ENCODE results near the gene POF1B.

POF1B gene

GRCh38 chrX:85379174-85379907 is at the start of gene POF1B:
POF1B (minus strand) TSS chrX:85379665; CDS start chrX:85379454, 211 bp downstream.
- H3K4me3 ChIP-seq (ENCODE audit: low read depth, low read length): no peak within 1 kb of the TSS
- in situ Hi-C loops (cut with HindIII; ENCODE audit: low sequenced_read_pairs): no loop called here
- DNase-seq (ENCODE audit: low read depth, low spot score): no peak
- TF ChIP-seq CTCF (IDR thresholded peaks at IDR 0.05; ENCODE audit: low read depth, low read length): no peak

DNA sequence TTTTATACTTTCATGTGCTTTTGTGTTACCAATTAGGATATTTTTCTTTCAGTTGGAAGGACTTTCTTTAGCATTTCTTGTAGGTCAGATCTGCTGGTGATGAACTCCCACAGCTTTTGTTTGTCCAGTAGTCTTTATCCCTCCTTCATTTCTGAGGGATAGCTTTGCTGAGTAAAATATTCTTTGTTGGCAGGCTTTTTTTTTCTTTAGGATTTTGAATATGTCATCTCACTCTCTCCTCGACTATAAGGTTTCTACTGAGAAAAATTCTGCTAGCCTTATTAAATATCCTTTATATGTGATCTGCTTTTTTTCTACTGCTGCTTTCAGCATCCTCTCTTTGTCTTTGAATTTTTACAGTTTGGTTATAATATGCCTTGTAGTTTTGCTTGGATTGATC is 49.6 kb upstream of the POF1B start:
- DNase-seq (ENCODE audit: low read depth, low spot score): no peak
- in situ Hi-C loops (cut with HindIII; ENCODE audit: low sequenced_read_pairs): no loop called here
- no peak overlapping the region for H3K4me3 ChIP-seq (ENCODE audit: low read depth, low read length)
- TF ChIP-seq CTCF (IDR thresholded peaks at IDR 0.05; ENCODE audit: low read depth, low read length): no peak

- no peak for DNase-seq (ENCODE audit: low read depth, low spot score)
- in situ Hi-C loops (cut with HindIII; ENCODE audit: low sequenced_read_pairs): no loop called here
- no peak overlapping the region for H3K4me3 ChIP-seq (ENCODE audit: low read depth, low read length)
- TF ChIP-seq CTCF (IDR thresholded peaks at IDR 0.05; ENCODE audit: low read depth, low read length): no peak
Measured at GRCh38 chrX:85419293-85419692, 39.8 kb upstream of the POF1B start.

GRCh38 chrX:85391878-85392238 is 12.4 kb upstream of the POF1B start:
- no peak overlapping the region for H3K4me3 ChIP-seq (ENCODE audit: low read depth, low read length)
- in situ Hi-C loops (cut with HindIII; ENCODE audit: low sequenced_read_pairs): no loop called here
- no peak for TF ChIP-seq CTCF (IDR thresholded peaks at IDR 0.05; ENCODE audit: low read depth, low read length)
- DNase-seq (ENCODE audit: low read depth, low spot score): no peak

GRCh38 chrX:85391185-85391877 is 11.9 kb upstream of the POF1B start:
- DNase-seq (ENCODE audit: low read depth, low spot score): no peak
- TF ChIP-seq CTCF (IDR thresholded peaks at IDR 0.05; ENCODE audit: low read depth, low read length): no peak
- in situ Hi-C loops (cut with HindIII; ENCODE audit: low sequenced_read_pairs): no loop called here
- no peak overlapping the region for H3K4me3 ChIP-seq (ENCODE audit: low read depth, low read length)

DNA sequence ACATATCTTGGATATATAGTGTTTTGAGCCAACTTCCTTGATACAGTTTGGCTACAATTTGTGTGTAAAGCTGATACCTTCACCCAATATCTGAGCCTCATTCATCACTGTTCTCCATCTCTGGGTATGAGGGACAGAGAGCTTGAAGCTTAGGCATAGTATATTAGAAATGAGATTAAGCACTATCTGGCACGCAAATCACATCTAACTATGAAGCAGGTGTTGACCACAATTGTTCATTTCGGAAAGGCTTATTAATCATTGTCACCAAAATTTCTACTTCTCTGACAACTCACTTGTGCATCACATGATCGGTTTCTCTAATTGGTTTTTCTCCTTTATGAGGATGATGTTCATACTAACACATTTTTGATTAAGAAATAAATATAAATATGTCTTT is 2.1 kb upstream of the POF1B start:
- in situ Hi-C loops (cut with HindIII; ENCODE audit: low sequenced_read_pairs): no loop called here
- no peak for DNase-seq (ENCODE audit: low read depth, low spot score)
- no peak for TF ChIP-seq CTCF (IDR thresholded peaks at IDR 0.05; ENCODE audit: low read depth, low read length)
- no peak overlapping the region for H3K4me3 ChIP-seq (ENCODE audit: low read depth, low read length)

Measured in astrocyte of the spinal cord (primary cell).